GM21367 (cell line): ENCODE measurements around the gene IDE.

ENCODE experiments used
- ATAC-seq: cut with Tn5 transposase; IDR thresholded peaks from one replicate; pipeline ENCODE4 v1.9.1; 2021; ENCODE audit not compliant: unreplicated experiment

Gene IDE

GRCh38 chr10:92567952-92568600, 5.8 kb downstream of the IDE start:
- peak; percentile 50 for ATAC-seq

GRCh38 chr10:92562424-92562823, 11.5 kb downstream of the IDE start:
- ATAC-seq = no peak

- ATAC-seq = no peak
Measured at GRCh38 chr10:92559046-92559445, 14.8 kb downstream of the IDE start.

- no peak for ATAC-seq
Measured at GRCh38 chr10:92553959-92554358, 19.9 kb downstream of the IDE start.

- no peak for ATAC-seq
Measured at GRCh38 chr10:92552310-92552709, 21.6 kb downstream of the IDE start.

- no peak for ATAC-seq
Measured at GRCh38 chr10:92550924-92551323, 23.0 kb downstream of the IDE start.

GRCh38 chr10:92547676-92548075, 26.2 kb downstream of the IDE start:
- ATAC-seq = no peak

GRCh38 chr10:92545556-92545955, 28.3 kb downstream of the IDE start:
- ATAC-seq = no peak

- ATAC-seq = no peak
Measured at GRCh38 chr10:92544296-92544695, 29.6 kb downstream of the IDE start.

GRCh38 chr10:92542458-92542857, 31.4 kb downstream of the IDE start:
- ATAC-seq = no peak

- ATAC-seq = no peak
Measured at GRCh38 chr10:92541583-92541982, 32.3 kb downstream of the IDE start.

GRCh38 chr10:92538231-92538958, 35.5 kb downstream of the IDE start:
- no peak for ATAC-seq

- no peak for ATAC-seq
Measured at GRCh38 chr10:92530891-92531535, 42.9 kb downstream of the IDE start.

- no peak for ATAC-seq
Measured at GRCh38 chr10:92530421-92530820, 43.5 kb downstream of the IDE start.

- ATAC-seq = no peak
Measured at GRCh38 chr10:92527716-92528115, 46.2 kb downstream of the IDE start.

GRCh38 chr10:92523639-92524038, 50.3 kb downstream of the IDE start:
- no peak for ATAC-seq

- no peak for ATAC-seq
Measured at GRCh38 chr10:92517034-92517655, 56.7 kb downstream of the IDE start.

GRCh38 chr10:92508866-92509265, 65.0 kb downstream of the IDE start:
- no peak for ATAC-seq

- ATAC-seq = no peak
Measured at GRCh38 chr10:92506336-92506735, 67.6 kb downstream of the IDE start.

GRCh38 chr10:92505044-92505443, 68.8 kb downstream of the IDE start:
- no peak for ATAC-seq

GRCh38 chr10:92502296-92502808, 71.5 kb downstream of the IDE start:
- no peak for ATAC-seq

- no peak for ATAC-seq
Measured at GRCh38 chr10:92493362-92493761, 80.5 kb downstream of the IDE start.
